Body of pancreas (tissue), 4 donors: ENCODE data around the gene SPG11. TPM values are rescaled to one million over a fixed set of nuclear protein-coding genes. Genes with fewer than 3 reads are reported as not detected.

ENCODE experiments used
- ATAC-seq: fragments of 150-250 bp; one replicate; pipeline ENCODE4 v1.9.1; 2016
- DNase-seq, 4 donors: peaks; one replicate each; pipeline ENCODE4 v3.0.0-alpha.2; 2019
- H3K27ac ChIP-seq, 4 donors: fragments of 200-600 bp; sonication (generic); 1 replicate in 3 of 4; 2 replicates in 1 of 4; pipeline versions ENCODE4 v1.5.1 to v1.6.1; 2016 to 2019; ENCODE audit warnings: mild to moderate bottlenecking in 1 of 4, mixed read lengths in 1 of 4, moderate library complexity in 1 of 4
- H3K27me3 ChIP-seq, 2 donors: fragments of 200-600 bp; sonication (generic); one replicate each; pipeline ENCODE4 v1.6.0; 2016; ENCODE audit warnings: mild to moderate bottlenecking in 1 of 2
- H3K36me3 ChIP-seq, 2 donors: fragments of 200-600 bp; sonication (generic); replicated peaks in 1 of 2; 2 replicates each; pipeline ENCODE4 v1.5.1; 2016; ENCODE audit warnings: low read depth in 2 of 2; ENCODE audit not compliant: insufficient read depth in 1 of 2
- H3K4me1 ChIP-seq: fragments of 200-600 bp; sonication (generic); one replicate; pipeline ENCODE4 v1.6.0; 2016
- H3K4me3 ChIP-seq, 2 donors: fragments of 200-600 bp; sonication (generic); 1 replicate in 1 of 2; 2 replicates in 1 of 2; pipeline ENCODE4 v1.5.1; 2016 to 2019
- H3K9me3 ChIP-seq, 3 donors: fragments of 200-600 bp; sonication (generic); 1 replicate in 2 of 3; 2 replicates in 1 of 3; pipeline ENCODE4 v1.5.1; 2016
- CTCF ChIP-seq, 7 experiments: fragments of 450-650 bp in 4 of 7; fragments of 200-600 bp in 3 of 7; sonication (generic) in 3 of 7; IDR thresholded peaks; one replicate each; pipeline ENCODE4 v1.5.1; 2016 to 2019; ENCODE audit warnings: antibody characterized with exemption in 7 of 7
- POLR2A ChIP-seq, 3 donors: fragments of 450-650 bp; IDR thresholded peaks; one replicate each; pipeline ENCODE4 v1.6.1; 2016; ENCODE audit warnings: antibody characterized with exemption in 3 of 3, mild to moderate bottlenecking in 2 of 3
- WGBS, 2 donors: methylation state at CpG; one replicate each; pipeline ENCODE4 v1.1.5; 2017; 5-methylcytosine and 5-hydroxymethylcytosine counted together
- intact Hi-C: fragments of 100-400 bp; cut with DNase I; formaldehyde crosslinking; loops from one replicate; pipeline ENCODE4 v1.15.1; 2023
- total RNA-seq, 2 donors: library from RNA; depleted of rRNA; stranded (reverse); fragments of >200 nt; gene quantifications; one replicate each; pipeline ENCODE4 v1.1.0, GENCODE V29; 2016

SPG11 gene
- total RNA-seq, 2 donors from 2014 or later: 40.5 to 115 TPM

GRCh38 chr15:44574734-44575133, 88.7 kb downstream of the SPG11 start:
- WGBS, 2 donors: 58 to 86% methylated on average over 1 of the region's 1 CpG

GRCh38 chr15:44573386-44573785, 90.1 kb downstream of the SPG11 start:
- ATAC-seq (no peak), DNase-seq (no peak)
- Histone ChIP-seq H3K9me3 (no peaks in the 10 kb centered on the region), H3K27ac (no peak overlapping the region), H3K4me3 (no peak overlapping the region), H3K4me1 (no peaks in the 10 kb centered on the region), H3K27me3 (no peaks in the 10 kb centered on the region), H3K36me3 (peaks cover 0 to 3% of the 10 kb centered on the region in 2 donors)
- TF ChIP-seq CTCF (IDR thresholded peaks at IDR 0.05) (no peak), POLR2A (IDR thresholded peaks at IDR 0.05) (no peak)
- 70 to 80% methylated on average over 5 to 6 of the region's 6 CpGs for WGBS, 2 donors
- intact Hi-C loops: no loop called here

More at GRCh38 chr15:44574734-44575133, 88.7 kb downstream of the SPG11 start:
- H3K27me3 ChIP-seq: no peaks in the 10 kb centered on the region
- ATAC-seq (no peak), DNase-seq (no peak)
- no peak overlapping the region for H3K27ac ChIP-seq
- H3K9me3 ChIP-seq: no peaks in the 10 kb centered on the region
- intact Hi-C loops: no loop called here
- TF ChIP-seq POLR2A (IDR thresholded peaks at IDR 0.05): no peak
- no peak for TF ChIP-seq CTCF (IDR thresholded peaks at IDR 0.05)
- H3K4me3 ChIP-seq: no peak overlapping the region
- peaks cover 0 to 3% of the 10 kb centered on the region in 2 donors for H3K36me3 ChIP-seq
- H3K4me1 ChIP-seq: no peaks in the 10 kb centered on the region

GRCh38 chr15:44570361-44570760, 93.1 kb downstream of the SPG11 start:
- TF ChIP-seq POLR2A (IDR thresholded peaks at IDR 0.05): no peak
- TF ChIP-seq CTCF (IDR thresholded peaks at IDR 0.05): no peak
- H3K27ac ChIP-seq: no peak overlapping the region
- no peak overlapping the region for H3K4me3 ChIP-seq
- peaks cover 8 to 10% of the 10 kb centered on the region in 2 donors for H3K36me3 ChIP-seq
- 95% methylated on average over 4 of the region's 4 CpGs for WGBS, 2 donors
- H3K9me3 ChIP-seq: no peaks in the 10 kb centered on the region
- no peak for DNase-seq
- intact Hi-C loops: no loop called here
- no peaks in the 10 kb centered on the region for H3K27me3 ChIP-seq
- no peak for ATAC-seq
- H3K4me1 ChIP-seq: no peaks in the 10 kb centered on the region

GRCh38 chr15:44569316-44569715, 94.1 kb downstream of the SPG11 start:
- Histone ChIP-seq H3K27ac (no peak overlapping the region), H3K4me1 (no peaks in the 10 kb centered on the region), H3K4me3 (no peak overlapping the region), H3K9me3 (no peaks in the 10 kb centered on the region), H3K27me3 (no peaks in the 10 kb centered on the region), H3K36me3 (peaks cover 14 to 20% of the 10 kb centered on the region in 2 donors)
- 93 to 94% methylated on average over 4 of the region's 4 CpGs for WGBS, 2 donors
- intact Hi-C loops: no loop called here
- DNase-seq (no peak), ATAC-seq (no peak)
- TF ChIP-seq POLR2A (IDR thresholded peaks at IDR 0.05) (no peak), CTCF (IDR thresholded peaks at IDR 0.05) (no peak)

GRCh38 chr15:44568338-44568737, 95.1 kb downstream of the SPG11 start:
- Histone ChIP-seq H3K4me1 (no peaks in the 10 kb centered on the region), H3K27me3 (no peaks in the 10 kb centered on the region), H3K9me3 (no peaks in the 10 kb centered on the region), H3K36me3 (peaks cover 14 to 28% of the 10 kb centered on the region in 2 donors), H3K27ac (no peak overlapping the region), H3K4me3 (no peak overlapping the region)
- 92 to 93% methylated on average over 3 of the region's 3 CpGs for WGBS, 2 donors
- intact Hi-C loops: no loop called here
- no peak for DNase-seq
- TF ChIP-seq CTCF (IDR thresholded peaks at IDR 0.05) (no peak), POLR2A (IDR thresholded peaks at IDR 0.05) (no peak)
- no peak for ATAC-seq
